AG04450 (cell line): ENCODE data around the gene HMG20B. TPM values are rescaled to one million over a fixed set of nuclear protein-coding genes. Genes with fewer than 3 reads are reported as not detected.

ENCODE experiments used
- CTCF ChIA-PET: fragments of 300-600, 350-600 bp; formaldehyde crosslinking; extraction: SDS; loops from one replicate; lab custom pipeline; 2022; ENCODE audit warnings: antibody characterized with exemption, inconsistent platforms; lab: Charles Lee
- POLR2A ChIA-PET: fragments of 350-600 bp; formaldehyde crosslinking; extraction: SDS; loops from one replicate; lab custom pipeline; 2021; ENCODE audit warnings: antibody characterized with exemption, inconsistent platforms; lab: Yijun Ruan, JAX
- DNase-seq: peaks from one replicate; pipeline ENCODE4 v3.0.0-alpha.2; 2011; ENCODE audit warnings: low read depth, low spot score
- H3K27ac ChIP-seq: one replicate; pipeline ENCODE4 v1.5.1; 2012; ENCODE audit warnings: low read depth, low read length, control low read depth
- H3K27me3 ChIP-seq: one replicate; pipeline ENCODE4 v1.6.0; 2012; ENCODE audit warnings: low read length; ENCODE audit not compliant: control insufficient read depth, insufficient read depth
- H3K4me3 ChIP-seq: 2 replicates; pipeline ENCODE4 v1.5.1; 2011; ENCODE audit warnings: mild to moderate bottlenecking, low read depth, low read length, control low read depth
- H3K9me3 ChIP-seq: 2 replicates; pipeline ENCODE4 v1.5.1; 2012; ENCODE audit warnings: low read length; ENCODE audit not compliant: control insufficient read depth, insufficient read depth
- polyA plus RNA-seq: library from polyadenylated mRNA; depleted of rRNA; stranded (reverse); fragments of >200 nt; gene quantifications from 2 replicates; pipeline ENCODE4 v1.2.3, GENCODE V29; 2011
- TF ChIP-seq, protein P1 (sequence below): IDR thresholded peaks from 2 replicates; pipeline ENCODE4 v1.5.1; 2011; ENCODE audit warnings: low read depth, low read length, control low read depth, inconsistent platforms

Gene HMG20B
- polyA plus RNA-seq, 1 experiment, result 30.5 TPM

DNA sequence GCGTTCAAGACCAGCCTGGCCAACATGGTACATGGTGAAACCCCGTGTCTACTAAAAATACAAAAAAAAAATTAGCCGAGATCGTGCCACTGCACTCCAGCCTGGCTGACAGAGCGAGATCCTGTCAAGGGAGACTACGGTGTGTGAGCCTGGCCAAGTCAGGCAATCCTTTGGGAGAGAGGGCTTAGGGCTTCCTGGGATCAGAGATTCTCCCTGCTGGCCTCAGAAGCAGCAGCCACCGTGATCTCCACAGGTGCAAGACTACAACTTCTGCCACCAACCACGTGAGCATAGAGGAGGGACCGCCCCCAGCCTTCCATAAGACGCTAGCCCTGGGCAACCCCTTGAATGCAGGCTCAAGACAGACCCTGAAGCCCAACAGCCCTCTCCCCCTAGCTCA lies 22.9 kb upstream of the HMG20B start:
- TF ChIP-seq, protein P1, sequence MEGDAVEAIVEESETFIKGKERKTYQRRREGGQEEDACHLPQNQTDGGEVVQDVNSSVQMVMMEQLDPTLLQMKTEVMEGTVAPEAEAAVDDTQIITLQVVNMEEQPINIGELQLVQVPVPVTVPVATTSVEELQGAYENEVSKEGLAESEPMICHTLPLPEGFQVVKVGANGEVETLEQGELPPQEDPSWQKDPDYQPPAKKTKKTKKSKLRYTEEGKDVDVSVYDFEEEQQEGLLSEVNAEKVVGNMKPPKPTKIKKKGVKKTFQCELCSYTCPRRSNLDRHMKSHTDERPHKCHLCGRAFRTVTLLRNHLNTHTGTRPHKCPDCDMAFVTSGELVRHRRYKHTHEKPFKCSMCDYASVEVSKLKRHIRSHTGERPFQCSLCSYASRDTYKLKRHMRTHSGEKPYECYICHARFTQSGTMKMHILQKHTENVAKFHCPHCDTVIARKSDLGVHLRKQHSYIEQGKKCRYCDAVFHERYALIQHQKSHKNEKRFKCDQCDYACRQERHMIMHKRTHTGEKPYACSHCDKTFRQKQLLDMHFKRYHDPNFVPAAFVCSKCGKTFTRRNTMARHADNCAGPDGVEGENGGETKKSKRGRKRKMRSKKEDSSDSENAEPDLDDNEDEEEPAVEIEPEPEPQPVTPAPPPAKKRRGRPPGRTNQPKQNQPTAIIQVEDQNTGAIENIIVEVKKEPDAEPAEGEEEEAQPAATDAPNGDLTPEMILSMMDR, result no peak
- Histone ChIP-seq H3K27ac (no peak overlapping the region), H3K4me3 (no peak overlapping the region), H3K9me3 (peaks cover 5% of the 10 kb centered on the region; the same call in 1 of the 2 replicates), H3K27me3 (no peaks in the 10 kb centered on the region)
- ChIA-PET POLR2A (no interaction called here), CTCF (no interaction called here)
- no peak for DNase-seq

GRCh38 chr19:3550947-3551791 lies 21.6 kb upstream of the HMG20B start:
- TF ChIP-seq, protein P1, result no peak
- ChIA-PET CTCF (interaction anchor here (0.6 kb wide), 1 partner anchor 93 kb away, joined by 7 read pairs; no protein-coding TSS in a partner anchor), POLR2A (interaction anchor here (0.6 kb wide), 1 partner anchor 425 kb away, joined by 5 read pairs; no protein-coding TSS in a partner anchor)
- no peak for DNase-seq
- Histone ChIP-seq H3K27me3 (no peaks in the 10 kb centered on the region), H3K4me3 (no peak overlapping the region), H3K27ac (no peak overlapping the region), H3K9me3 (peaks cover 5% of the 10 kb centered on the region; the same call in 1 of the 2 replicates)

DNA sequence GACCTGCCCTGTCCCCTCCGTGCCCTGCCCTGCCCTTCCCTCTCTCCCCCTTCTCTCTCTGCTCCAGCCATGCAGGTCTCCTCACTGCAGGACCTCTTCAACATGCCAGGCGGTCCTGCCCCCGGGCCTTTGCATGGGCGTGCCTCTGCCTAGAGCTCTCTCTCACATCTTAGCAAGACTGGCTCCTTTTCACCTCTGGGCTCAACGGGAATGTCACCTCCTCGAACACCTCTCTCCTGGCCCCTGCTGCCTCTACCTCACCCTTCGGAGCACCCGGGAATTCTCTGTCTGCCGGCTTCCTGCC lies 21.0 kb upstream of the HMG20B start:
- DNase-seq, result no peak
- CTCF ChIA-PET, result no interaction called here
- Histone ChIP-seq H3K4me3 (no peak overlapping the region), H3K27me3 (no peaks in the 10 kb centered on the region), H3K27ac (no peak overlapping the region), H3K9me3 (peaks cover 5% of the 10 kb centered on the region; the same call in 1 of the 2 replicates)
- TF ChIP-seq, protein P1, result no peak
- POLR2A ChIA-PET, result interaction anchor here (0.6 kb wide), 1 partner anchor 424 kb away, joined by 5 read pairs; no protein-coding TSS in a partner anchor

- H3K9me3 ChIP-seq, result peaks cover 5% of the 10 kb centered on the region; the same call in 1 of the 2 replicates
- H3K27me3 ChIP-seq, result no peaks in the 10 kb centered on the region
- DNase-seq, result no peak
- H3K27ac ChIP-seq, result no peak overlapping the region
- no peak overlapping the region for H3K4me3 ChIP-seq
- TF ChIP-seq, protein P1, result no peak
- ChIA-PET POLR2A (interaction anchor here (0.5 to 0.6 kb wide), 2 partner anchors 14 to 472 kb away, joined by 3 to 4 read pairs; no protein-coding TSS in a partner anchor), CTCF (interaction anchor here (1.1 kb wide), 1 partner anchor 9 kb away, joined by 4 read pairs; no protein-coding TSS in a partner anchor)
These were observed 18.3 kb upstream of the HMG20B start for GRCh38 chr19:3554254-3555083.
